Stimulated activated CD4-positive, alpha-beta T cell treated with anti-CD3 and anti-CD28 coated beads, Interleukin-12 subunit alpha, Interleukin-12 subunit beta, amount 100 ng/mL, for 48 hours (primary cell): ENCODE results near the gene KCTD11.
"Not testable (repeated sequence)": the region's sequence is repeated elsewhere in the genome, so short reads cannot be mapped to it uniquely, and the experiment has no call there.

Source experiments
- DNase-seq, 3 donors: peaks; one replicate each; pipeline ENCODE4 v3.0.0-alpha.2; 2020; ENCODE audit warnings: low read depth in 2 of 3, low spot score in 1 of 3

Gene KCTD11

GRCh38 chr17:7343250-7343649 is 8.7 kb upstream of the KCTD11 start:
- DNase-seq, result no peak

GRCh38 chr17:7346761-7347614 is 5.0 kb upstream of the KCTD11 start:
- DNase-seq, result no peak

- no peak for DNase-seq
Observed at GRCh38 chr17:7347630-7348477, 4.1 kb upstream of the KCTD11 start.

GRCh38 chr17:7348478-7349242 is 3.3 kb upstream of the KCTD11 start:
- DNase-seq, result no peak

- DNase-seq, result no peak
Observed at GRCh38 chr17:7352503-7352889, 534 bp downstream of the KCTD11 start.

- no peak for DNase-seq
Observed at GRCh38 chr17:7352910-7353635, 1.1 kb downstream of the KCTD11 start.

GRCh38 chr17:7354262-7354843 is 2.4 kb downstream of the KCTD11 start:
- DNase-seq, result peak in 1 of 3 donors; percentile 26

GRCh38 chr17:7355053-7355452 is 3.1 kb downstream of the KCTD11 start, which contains the start of gene TMEM95:
TSS of gene TMEM95 (plus strand) at chr17:7355156. CDS start at chr17:7355205, 49 bp downstream.
- DNase-seq, result no peak

GRCh38 chr17:7355573-7355972 is 3.6 kb downstream of the KCTD11 start:
- no peak for DNase-seq

GRCh38 chr17:7356072-7356549 is 4.1 kb downstream of the KCTD11 start:
- peak; percentile 75 to 85 (median 79) for DNase-seq

- DNase-seq, result no peak
Observed at GRCh38 chr17:7356756-7357155, 4.8 kb downstream of the KCTD11 start.

- no peak for DNase-seq
Observed at GRCh38 chr17:7357381-7357780, 5.4 kb downstream of the KCTD11 start.

GRCh38 chr17:7361906-7362305 is 9.9 kb downstream of the KCTD11 start:
- DNase-seq, result no peak

- DNase-seq, result no peak
Observed at GRCh38 chr17:7363311-7363710, 11.3 kb downstream of the KCTD11 start.

- not testable (repeated sequence) for DNase-seq
Observed at GRCh38 chr17:7365963-7366362, 14.0 kb downstream of the KCTD11 start.

- no peak for DNase-seq
Observed at GRCh38 chr17:7367083-7367482, 15.1 kb downstream of the KCTD11 start.

- no peak for DNase-seq
Observed at GRCh38 chr17:7367918-7368598, 16.1 kb downstream of the KCTD11 start.

GRCh38 chr17:7368599-7368994 is 16.6 kb downstream of the KCTD11 start:
- not testable (repeated sequence) for DNase-seq

- no peak for DNase-seq
Observed at GRCh38 chr17:7369825-7370224, 17.9 kb downstream of the KCTD11 start.

- no peak for DNase-seq
Observed at GRCh38 chr17:7370853-7371252, 18.9 kb downstream of the KCTD11 start.
